ENCODE measurements around the gene VPS16.

GRCh38 chr20:2834401-2835110 is 6.0 kb upstream of the VPS16 start:
- TF ChIP-seq POLR2AphosphoS5 (IDR thresholded peaks at IDR 0.05) (no peak), EP300 (IDR thresholded peaks at IDR 0.05; ENCODE audit: low read depth) (no peak), CTCF (IDR thresholded peaks at IDR 0.05) (no peak)

Measured in transverse colon (tissue), 4 donors.